T-helper 9 cell (primary cell): ENCODE measurements around the gene PNMT.

ENCODE experiments used
- DNase-seq: peaks from one replicate; pipeline ENCODE4 v3.0.0-alpha.2; 2020

The PNMT gene

GRCh38 chr17:39655105-39655504, 13.1 kb upstream of the PNMT start:
- DNase-seq = no peak

- no peak for DNase-seq
Observed at GRCh38 chr17:39658346-39658745, 9.9 kb upstream of the PNMT start.

- DNase-seq = no peak
Observed at GRCh38 chr17:39658760-39659159, 9.5 kb upstream of the PNMT start.

- no peak for DNase-seq
Observed at GRCh38 chr17:39659279-39660010, 8.8 kb upstream of the PNMT start.

- DNase-seq = no peak
Observed at GRCh38 chr17:39660011-39660360, 8.3 kb upstream of the PNMT start.

- no peak for DNase-seq
Observed at GRCh38 chr17:39660397-39661385, 7.6 kb upstream of the PNMT start.

GRCh38 chr17:39661744-39662541, 6.3 kb upstream of the PNMT start:
- DNase-seq = no peak

- no peak for DNase-seq
Observed at GRCh38 chr17:39662551-39663339, 5.5 kb upstream of the PNMT start.

- no peak for DNase-seq
Observed at GRCh38 chr17:39663340-39663687, 4.9 kb upstream of the PNMT start.

- DNase-seq = no peak
Observed at GRCh38 chr17:39663688-39664580, 4.3 kb upstream of the PNMT start.

- DNase-seq = no peak
Observed at GRCh38 chr17:39664581-39665561, 3.4 kb upstream of the PNMT start, which contains the start of gene TCAP. TCAP (plus strand) TSS chr17:39665349; CDS start chr17:39665360, 11 bp downstream.

- DNase-seq = no peak
Observed at GRCh38 chr17:39665642-39666224, 2.5 kb upstream of the PNMT start.

- no peak for DNase-seq
Observed at GRCh38 chr17:39666231-39666600, 2.0 kb upstream of the PNMT start.

- DNase-seq = no peak
Observed at GRCh38 chr17:39666601-39667261, 1.5 kb upstream of the PNMT start.

GRCh38 chr17:39667262-39667944, 850 bp upstream of the PNMT start:
- no peak for DNase-seq

GRCh38 chr17:39669897-39670735, 1.9 kb downstream of the PNMT start:
- no peak for DNase-seq

- DNase-seq = no peak
Observed at GRCh38 chr17:39670746-39671145, 2.5 kb downstream of the PNMT start.
